ENCODE data around the gene YRDC. TPM values are rescaled to one million over a fixed set of nuclear protein-coding genes. Genes with fewer than 3 reads are reported as not detected.

The YRDC gene
- total RNA-seq, 3 donors from 2014 or later = 11.6 to 19.3 (median 12.5) TPM

GRCh38 chr1:37851262-37851661 lies 43.3 kb upstream of the YRDC start:
- H3K4me3 ChIP-seq = no peak overlapping the region
- TF ChIP-seq POLR2AphosphoS5 (IDR thresholded peaks at IDR 0.05) (no peak), CTCF (IDR thresholded peaks at IDR 0.05) (no peak), POLR2A (IDR thresholded peaks at IDR 0.05) (no peak)
- H3K9me3 ChIP-seq = no peaks in the 10 kb centered on the region
- no peak for DNase-seq (ENCODE audit: low spot score in 2 of 2)
- no peaks in the 10 kb centered on the region for H3K27me3 ChIP-seq
- H3K27ac ChIP-seq = no peak overlapping the region
- intact Hi-C loops (cut with DNase I; ENCODE audit: low total_unique reads) = no loop called here
- H3K4me1 ChIP-seq = peaks cover 0 to 8% of the 10 kb centered on the region in 2 donors
- no peaks in the 10 kb centered on the region for H3K36me3 ChIP-seq

- Histone ChIP-seq H3K36me3 (no peaks in the 10 kb centered on the region), H3K27me3 (no peaks in the 10 kb centered on the region), H3K27ac (no peak overlapping the region), H3K4me3 (no peak overlapping the region), H3K9me3 (no peaks in the 10 kb centered on the region), H3K4me1 (peaks cover 0 to 7% of the 10 kb centered on the region in 2 donors)
- no peak for DNase-seq (ENCODE audit: low spot score in 2 of 2)
- no peak for TF ChIP-seq CTCF (IDR thresholded peaks at IDR 0.05)
- no peak for TF ChIP-seq POLR2AphosphoS5 (IDR thresholded peaks at IDR 0.05)
- TF ChIP-seq POLR2A (IDR thresholded peaks at IDR 0.05) = no peak
- intact Hi-C loops (cut with DNase I; ENCODE audit: low total_unique reads) = no loop called here
Measured at GRCh38 chr1:37850352-37850955, 42.4 kb upstream of the YRDC start.

GRCh38 chr1:37849480-37849879 lies 41.5 kb upstream of the YRDC start:
- Histone ChIP-seq H3K9me3 (no peaks in the 10 kb centered on the region), H3K36me3 (no peaks in the 10 kb centered on the region), H3K27ac (no peak overlapping the region), H3K4me1 (no peaks in the 10 kb centered on the region), H3K4me3 (no peak overlapping the region), H3K27me3 (no peaks in the 10 kb centered on the region)
- intact Hi-C loops (cut with DNase I; ENCODE audit: low total_unique reads) = loop anchor here (5.0 to 10.0 kb wide), 2 partner anchors 287 to 1365 kb away; no protein-coding TSS in a partner anchor
- TF ChIP-seq CTCF (IDR thresholded peaks at IDR 0.05) = no peak
- no peak for TF ChIP-seq POLR2A (IDR thresholded peaks at IDR 0.05)
- no peak for TF ChIP-seq POLR2AphosphoS5 (IDR thresholded peaks at IDR 0.05)
- no peak for DNase-seq (ENCODE audit: low spot score in 2 of 2)

GRCh38 chr1:37846647-37847339 lies 38.8 kb upstream of the YRDC start:
- Histone ChIP-seq H3K27ac (no peak overlapping the region), H3K4me3 (no peak overlapping the region), H3K4me1 (no peaks in the 10 kb centered on the region), H3K36me3 (no peaks in the 10 kb centered on the region), H3K9me3 (no peaks in the 10 kb centered on the region), H3K27me3 (no peaks in the 10 kb centered on the region)
- TF ChIP-seq POLR2A (IDR thresholded peaks at IDR 0.05) (no peak), CTCF (IDR thresholded peaks at IDR 0.05) (no peak), POLR2AphosphoS5 (IDR thresholded peaks at IDR 0.05) (no peak)
- no peak for DNase-seq (ENCODE audit: low spot score in 2 of 2)
- intact Hi-C loops (cut with DNase I; ENCODE audit: low total_unique reads) = loop anchor here (5.0 to 10.0 kb wide), 2 partner anchors 284 to 1368 kb away; no protein-coding TSS in a partner anchor

DNA sequence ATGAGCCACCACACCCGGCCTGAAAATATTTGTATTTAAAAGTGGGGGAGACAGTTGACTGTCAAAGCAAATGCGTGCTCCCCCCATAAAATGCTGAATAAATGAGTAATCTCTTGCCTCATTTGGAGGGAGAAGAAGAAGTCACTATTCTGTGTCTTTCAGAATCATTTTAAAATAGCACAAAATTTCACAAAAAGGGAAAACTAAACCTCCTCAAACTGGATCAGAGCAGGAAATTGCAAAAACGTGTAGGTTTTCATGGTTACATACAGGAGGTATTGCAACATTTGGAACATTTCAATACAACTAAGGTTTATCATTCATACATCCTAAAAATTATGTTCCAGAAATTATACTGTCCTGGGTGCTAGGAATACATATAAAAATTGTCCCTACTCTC lies 37.8 kb upstream of the YRDC start:
- Histone ChIP-seq H3K27me3 (no peaks in the 10 kb centered on the region), H3K9me3 (no peaks in the 10 kb centered on the region), H3K27ac (no peak overlapping the region), H3K36me3 (no peaks in the 10 kb centered on the region), H3K4me1 (no peaks in the 10 kb centered on the region), H3K4me3 (no peak overlapping the region)
- no peak for DNase-seq (ENCODE audit: low spot score in 2 of 2)
- intact Hi-C loops (cut with DNase I; ENCODE audit: low total_unique reads) = loop anchor here (5.0 to 10.0 kb wide), 2 partner anchors 283 to 1369 kb away; no protein-coding TSS in a partner anchor
- TF ChIP-seq POLR2A (IDR thresholded peaks at IDR 0.05) (no peak), POLR2AphosphoS5 (IDR thresholded peaks at IDR 0.05) (no peak), CTCF (IDR thresholded peaks at IDR 0.05) (no peak)

Data from breast epithelium (tissue), 4 donors.